Smooth muscle cell of trachea (primary cell): ENCODE data around the gene DLST. TPM values are rescaled to one million over a fixed set of nuclear protein-coding genes. Genes with fewer than 3 reads are reported as not detected.

Source experiments
- total RNA-seq: library from RNA; depleted of rRNA; stranded (reverse); fragments of >200 nt; gene quantifications from 2 replicates; pipeline ENCODE4 v1.2.1, GENCODE V29; 2014

Gene DLST
- total RNA-seq, result 126 and 127 TPM in 2 replicates

GRCh38 chr14:74881431-74882102, at the start of gene DLST:
Gene DLST, plus strand, starts transcription at chr14:74881916. Its CDS starts 38 bp downstream, at chr14:74881954.

GRCh38 chr14:74875941-74876913, 5.5 kb upstream of the DLST start, which contains the start of gene PROX2:
Gene PROX2, minus strand, starts transcription at chr14:74876145. Its CDS starts 12,311 bp downstream, at chr14:74863834.

GRCh38 chr14:74922752-74923401, 41.2 kb downstream of the DLST start, which contains the start of gene RPS6KL1:
Gene RPS6KL1, minus strand, starts transcription at chr14:74923260. Its CDS starts 1,719 bp downstream, at chr14:74921541.

Other genes with a start within 250 kb of the DLST start
- 24.9 and 25.8 TPM in 2 replicates for gene AREL1, start 168.8 kb upstream of the DLST start, total RNA-seq
- 30.6 and 58.2 TPM in 2 replicates for gene FCF1, start 168.8 kb upstream of the DLST start, total RNA-seq
- 31.9 and 45.7 TPM in 2 replicates for gene YLPM1, start 118.6 kb upstream of the DLST start, total RNA-seq
- not detected in 2 replicates for gene PROX2, start 5.8 kb upstream of the DLST start, total RNA-seq
- gene RPS6KL1, start 41.3 kb downstream of the DLST start, total RNA-seq, result 1.0 and 1.2 TPM in 2 replicates
- gene PGF, start 73.7 kb downstream of the DLST start, total RNA-seq, result 14.8 and 22.5 TPM in 2 replicates
- 58.8 and 70.3 TPM in 2 replicates for gene EIF2B2, start 121.0 kb downstream of the DLST start, total RNA-seq
- 28.7 and 42.3 TPM in 2 replicates for gene MLH3, start 169.6 kb downstream of the DLST start, total RNA-seq
- gene ACYP1, start 182.1 kb downstream of the DLST start, total RNA-seq, result 10.9 and 22.7 TPM in 2 replicates
- 1.2 and 2.5 TPM in 2 replicates for gene ZC2HC1C, start 187.7 kb downstream of the DLST start, total RNA-seq
- gene NEK9, start 245.1 kb downstream of the DLST start, total RNA-seq, result 77.7 and 165 TPM in 2 replicates